ENCODE measurements around the gene NT5DC4. TPM values are rescaled to one million over a fixed set of nuclear protein-coding genes. Genes with fewer than 3 reads are reported as not detected.

NT5DC4 gene
- total RNA-seq, 2 donors from 2014 or later: not detected

DNA sequence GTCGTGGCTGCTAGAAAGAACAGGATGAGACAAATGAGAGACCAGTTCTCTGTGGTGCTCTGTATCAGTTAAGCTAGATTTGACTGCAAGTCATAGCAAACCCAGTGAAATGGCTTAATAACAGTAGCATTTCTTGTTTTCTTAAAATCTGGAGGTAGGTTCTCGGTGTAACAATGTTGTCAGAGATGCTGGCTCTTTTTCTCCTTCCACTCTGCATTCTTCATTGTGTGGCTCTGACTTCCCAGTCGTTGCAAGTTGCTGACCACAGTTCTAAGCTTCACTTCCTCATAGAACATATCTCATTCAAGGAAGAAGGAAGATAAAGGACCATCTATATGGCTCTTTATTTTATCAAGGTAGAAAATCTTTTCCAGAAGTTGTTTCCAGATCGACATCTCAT, 51.5 kb downstream of the NT5DC4 start:
- intact Hi-C loops (cut with DNase I): no loop called here
- no peak for DNase-seq

DNA sequence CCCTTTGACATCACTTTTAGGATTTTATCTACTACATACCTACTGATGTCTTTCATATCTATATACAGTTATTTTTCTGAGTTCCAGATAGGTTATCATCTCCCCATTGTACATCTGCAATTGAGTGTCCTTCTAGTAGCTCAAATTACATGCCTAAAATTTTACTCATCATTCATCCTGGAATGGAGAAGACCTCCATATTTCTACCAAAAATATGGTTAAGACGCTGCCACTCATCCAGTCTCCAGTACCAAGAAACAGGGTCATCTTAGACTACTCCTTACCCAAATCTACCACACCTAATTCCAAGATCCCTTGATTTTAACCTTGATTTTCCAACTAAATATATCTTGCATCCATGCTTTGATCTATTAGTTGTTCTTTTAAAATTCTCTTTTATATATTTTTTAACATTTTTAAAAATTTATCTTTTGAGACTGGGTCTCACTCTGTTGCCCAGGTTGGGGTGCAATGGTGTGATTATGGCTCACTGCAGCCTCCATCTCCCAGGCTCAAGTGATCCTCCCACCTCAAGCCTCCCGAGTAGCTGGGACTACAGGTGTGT, 52.2 kb downstream of the NT5DC4 start:
- intact Hi-C loops (cut with DNase I): no loop called here
- DNase-seq (no peak), ATAC-seq (no peak)

More for the DNA sequence above, 51.5 kb downstream of the NT5DC4 start:
- no peak for ATAC-seq

GRCh38 chr2:112773556-112773955, 52.7 kb downstream of the NT5DC4 start:
- DNase-seq (no peak), ATAC-seq (no peak)
- intact Hi-C loops (cut with DNase I): no loop called here

DNA sequence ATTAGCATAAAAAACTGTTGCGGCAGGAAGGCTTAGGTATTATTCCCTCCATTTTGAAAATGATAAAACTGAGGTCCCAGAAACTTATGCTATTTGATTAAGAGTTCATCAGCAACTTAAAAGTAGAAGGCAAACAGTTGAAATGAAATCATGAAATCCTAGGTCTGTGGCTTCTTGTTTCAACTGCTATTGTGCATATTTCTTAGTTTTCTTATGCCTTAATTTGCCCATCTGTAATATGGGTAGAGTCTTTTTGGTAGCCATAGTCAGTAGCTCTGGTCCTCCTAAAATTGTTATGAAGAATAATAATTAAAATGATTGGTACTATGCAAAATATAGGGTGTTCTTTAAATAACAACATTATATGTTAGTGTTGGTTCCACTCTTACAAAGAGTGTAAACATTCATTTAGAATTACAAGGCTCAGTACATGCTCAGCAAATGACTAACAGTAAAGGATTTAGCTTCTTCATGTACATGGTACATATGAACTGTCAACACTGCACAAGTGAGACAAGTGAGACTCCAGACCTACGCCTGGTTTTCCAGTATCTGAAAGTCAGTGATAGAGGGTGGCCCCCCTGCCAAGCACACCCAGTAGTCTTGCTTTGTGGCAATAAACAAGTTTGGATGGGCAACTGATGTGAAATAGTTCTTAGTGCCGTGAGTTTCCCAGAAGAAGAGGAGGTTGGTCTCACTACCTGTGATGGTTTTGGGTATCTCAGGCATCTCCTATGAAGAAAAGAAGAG, 53.9 kb downstream of the NT5DC4 start:
- no peak for DNase-seq
- no peak for ATAC-seq
- intact Hi-C loops (cut with DNase I): no loop called here

DNA sequence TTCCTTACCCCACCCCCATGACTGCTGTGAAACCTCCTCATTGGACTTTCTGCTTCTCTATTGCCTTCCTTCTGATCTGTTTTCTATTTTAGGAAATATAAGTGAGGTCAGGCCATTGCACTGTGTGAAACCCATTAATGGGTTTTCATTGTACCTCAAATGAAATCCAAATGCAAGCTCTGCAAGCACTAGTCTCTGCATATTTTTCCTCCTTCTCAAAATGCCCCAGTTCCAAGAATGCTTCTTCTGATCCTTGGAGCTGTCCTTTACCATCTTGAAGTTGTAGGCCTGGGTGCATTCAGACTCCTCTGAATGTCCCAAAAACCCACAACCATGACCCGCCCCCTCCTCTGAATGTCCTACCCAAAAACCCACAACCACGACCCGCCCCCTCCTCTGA, 55.3 kb downstream of the NT5DC4 start:
- intact Hi-C loops (cut with DNase I): no loop called here
- ATAC-seq: no peak
- no peak for DNase-seq

GRCh38 chr2:112777036-112777435, 56.2 kb downstream of the NT5DC4 start:
- intact Hi-C loops (cut with DNase I): no loop called here
- DNase-seq (no peak), ATAC-seq (no peak)

DNA sequence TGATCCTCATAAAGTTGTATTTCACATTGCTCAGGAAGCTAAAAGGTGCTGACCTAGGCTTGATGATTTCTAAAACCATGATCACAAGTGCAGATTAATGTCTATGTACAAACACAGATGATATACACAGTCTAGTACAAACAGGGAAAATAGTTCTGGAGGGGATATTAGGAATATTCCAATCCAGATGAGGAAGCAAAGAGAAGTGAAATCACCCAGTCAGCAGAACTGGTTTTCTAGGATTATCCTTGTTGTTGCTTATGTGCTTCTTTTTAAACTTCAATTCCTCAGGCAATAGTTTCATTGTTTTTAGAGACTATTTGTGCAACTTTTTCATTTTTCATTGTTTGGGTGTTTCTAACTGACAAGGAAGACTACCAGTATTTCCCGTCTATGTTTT, 58.8 kb downstream of the NT5DC4 start:
- DNase-seq: no peak
- ATAC-seq: no peak
- intact Hi-C loops (cut with DNase I): no loop called here

GRCh38 chr2:112782234-112782799, 61.5 kb downstream of the NT5DC4 start:
- DNase-seq (no peak), ATAC-seq (no peak)
- intact Hi-C loops (cut with DNase I): no loop called here

- DNase-seq: no peak
- intact Hi-C loops (cut with DNase I): no loop called here
- ATAC-seq: no peak
Observed at GRCh38 chr2:112783187-112783714, 62.4 kb downstream of the NT5DC4 start.

- ATAC-seq (peak in 1 of 2 donors; percentile 81), DNase-seq (no peak)
- intact Hi-C loops (cut with DNase I): no loop called here
Observed at GRCh38 chr2:112784199-112785189, 63.7 kb downstream of the NT5DC4 start, which contains the start of gene IL1A. IL1A (minus strand) TSS chr2:112784493; CDS start chr2:112783770, 723 bp downstream.

DNA sequence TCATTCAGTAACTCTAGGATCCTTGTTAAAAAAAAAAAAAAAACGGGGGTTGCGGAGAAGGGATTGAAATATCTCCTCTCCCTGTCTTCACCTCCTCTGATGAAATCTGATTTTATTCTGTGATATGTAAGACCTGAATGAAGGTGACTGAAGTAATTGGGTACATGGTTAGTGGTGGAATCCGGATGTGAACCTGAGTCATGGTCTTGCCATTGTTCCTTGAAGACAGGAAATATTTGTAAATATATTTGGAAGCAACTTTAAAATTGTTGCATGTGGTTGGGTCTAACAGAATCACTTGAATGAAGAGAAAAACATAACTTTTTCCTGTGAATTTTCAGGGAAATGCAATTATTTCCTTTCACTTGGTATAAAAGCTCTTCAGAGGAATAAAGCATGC, 66.5 kb downstream of the NT5DC4 start:
- intact Hi-C loops (cut with DNase I): no loop called here
- DNase-seq (no peak), ATAC-seq (no peak)

DNA sequence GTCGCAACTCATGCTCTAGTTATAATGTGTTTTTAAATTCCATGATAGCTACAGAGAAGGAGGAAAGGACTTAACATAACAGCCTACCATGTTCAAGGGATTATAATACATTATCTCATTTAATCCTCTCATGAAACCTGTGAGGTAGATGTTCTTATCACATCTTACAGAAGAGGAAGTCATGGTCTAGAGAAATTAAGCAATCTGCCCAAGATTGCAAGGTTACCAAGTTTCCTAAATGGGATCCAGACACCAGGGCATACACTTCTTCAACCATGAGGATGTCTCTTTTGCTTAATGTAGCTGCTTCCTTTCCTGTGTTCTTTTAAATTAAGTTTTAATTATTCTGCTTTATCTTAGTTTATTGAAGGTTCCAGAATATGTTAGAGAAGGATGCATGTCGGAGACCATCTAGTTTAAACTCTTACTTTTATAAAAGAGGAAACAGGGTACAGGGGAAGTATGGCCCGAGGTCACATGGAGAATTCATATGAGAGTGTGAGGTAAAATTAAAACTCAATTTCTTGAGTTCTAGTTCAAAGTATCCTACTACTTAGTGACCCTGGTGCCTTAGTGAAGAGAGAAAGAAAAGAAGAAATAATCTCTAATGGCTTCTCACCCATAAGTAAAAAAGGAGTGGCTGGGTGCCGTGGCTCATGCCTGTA, 67.0 kb downstream of the NT5DC4 start:
- ATAC-seq: no peak
- no peak for DNase-seq
- intact Hi-C loops (cut with DNase I): no loop called here

DNA sequence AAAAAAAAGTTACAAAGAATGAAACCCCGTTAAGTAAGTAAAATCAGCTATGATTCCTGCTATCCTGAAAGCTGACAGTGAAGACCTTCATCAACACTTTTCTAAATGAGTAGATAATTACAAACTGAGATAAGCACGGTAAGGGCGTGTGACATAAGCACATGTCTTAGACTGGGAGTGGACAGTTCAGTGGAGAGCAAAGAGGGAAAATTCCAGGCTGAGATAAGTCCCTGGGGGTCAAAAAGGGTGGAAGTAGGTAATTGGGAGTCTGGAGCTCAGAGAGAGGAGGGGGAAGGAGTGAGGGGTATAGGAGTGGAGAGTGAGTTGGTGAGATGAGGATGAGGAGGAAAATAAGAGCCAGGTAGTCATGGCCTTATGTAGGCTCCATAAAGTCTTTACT, 67.8 kb downstream of the NT5DC4 start:
- intact Hi-C loops (cut with DNase I): no loop called here
- ATAC-seq (no peak), DNase-seq (no peak)

Other genes with a start within 250 kb of the NT5DC4 start
- 10 to 100 TPM; 39.2 to 44.1 TPM for gene TTL, start 238.9 kb upstream of the NT5DC4 start, total RNA-seq
- 10 to 100 TPM in 1 of 2 donors, 1 to 10 TPM in 1; 9.4 to 16.0 TPM for gene POLR1B, start 178.6 kb upstream of the NT5DC4 start, total RNA-seq
- 10 to 100 TPM; 21.7 to 24.0 TPM for gene CHCHD5, start 136.4 kb upstream of the NT5DC4 start, total RNA-seq
- 10 to 100 TPM; 15.1 to 38.1 TPM for gene SLC20A1, start 75.1 kb upstream of the NT5DC4 start, total RNA-seq
- under 1 TPM; 0.05 to 0.68 TPM for gene CKAP2L, start 43.6 kb downstream of the NT5DC4 start, total RNA-seq
- not detected for gene IL1A, start 63.5 kb downstream of the NT5DC4 start, total RNA-seq
- gene IL1B, start 115.8 kb downstream of the NT5DC4 start, total RNA-seq: 1 to 10 TPM in 1 of 2 donors, under 1 TPM in 1; 0.59 to 2.2 TPM
- gene IL37, start 190.1 kb downstream of the NT5DC4 start, total RNA-seq: not detected

All from left cardiac atrium (tissue), 4 donors.